ENCODE data around the gene DLG1.

Gene DLG1

DNA sequence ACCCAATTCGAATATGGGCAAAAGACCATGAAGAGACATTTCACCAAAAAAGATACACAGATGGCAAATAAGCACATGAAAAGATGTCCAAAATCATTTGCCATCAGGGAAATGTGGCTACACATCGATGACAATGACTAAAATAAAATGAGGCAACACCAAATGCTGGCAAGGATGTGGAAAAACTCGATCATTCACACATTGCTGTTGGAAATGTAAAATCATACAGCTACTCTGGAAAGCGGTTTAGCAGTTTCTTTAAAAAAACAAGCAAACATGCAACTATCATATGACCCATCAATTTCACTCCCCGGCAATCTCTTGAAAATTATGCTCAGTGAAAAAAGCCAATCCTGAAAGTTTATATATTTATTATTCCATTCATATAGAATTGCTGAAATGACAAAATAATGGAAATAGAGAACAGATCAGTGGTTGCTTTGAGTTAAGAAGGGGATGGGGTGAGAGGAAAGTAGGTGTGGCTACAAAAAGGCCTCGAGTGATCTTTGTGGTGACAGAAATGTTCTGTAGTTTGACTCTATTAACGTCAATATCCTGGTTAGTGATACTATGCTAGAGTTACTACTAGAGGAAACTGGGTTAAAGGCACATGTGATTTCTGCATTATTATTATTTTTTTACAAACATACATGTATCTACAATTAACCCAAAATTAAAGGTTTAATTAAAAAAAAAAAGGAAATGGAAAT, 45.0 kb downstream of the DLG1 start:
- DNase-seq (ENCODE audit: low read depth in 2 of 2, low spot score in 1 of 2) = no peak

DNA sequence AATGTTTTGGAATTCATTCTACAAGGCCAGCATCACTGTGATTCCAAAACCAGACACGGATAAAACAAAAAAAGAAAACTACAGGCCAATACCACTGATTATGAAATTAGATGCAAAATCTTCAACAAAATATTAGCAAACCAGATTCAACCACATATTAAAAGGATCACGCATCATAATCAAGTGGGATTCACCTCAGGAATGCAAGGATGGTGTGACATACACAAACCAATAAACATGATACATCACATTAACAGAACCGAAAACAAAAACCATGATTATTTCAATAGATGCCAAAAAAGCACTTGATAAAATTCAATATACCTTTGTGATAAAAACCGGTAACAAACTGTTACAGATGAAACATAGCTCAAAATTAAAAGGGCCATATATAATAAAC, 48.9 kb downstream of the DLG1 start:
- DNase-seq (ENCODE audit: low read depth in 2 of 2, low spot score in 1 of 2) = no peak

DNA sequence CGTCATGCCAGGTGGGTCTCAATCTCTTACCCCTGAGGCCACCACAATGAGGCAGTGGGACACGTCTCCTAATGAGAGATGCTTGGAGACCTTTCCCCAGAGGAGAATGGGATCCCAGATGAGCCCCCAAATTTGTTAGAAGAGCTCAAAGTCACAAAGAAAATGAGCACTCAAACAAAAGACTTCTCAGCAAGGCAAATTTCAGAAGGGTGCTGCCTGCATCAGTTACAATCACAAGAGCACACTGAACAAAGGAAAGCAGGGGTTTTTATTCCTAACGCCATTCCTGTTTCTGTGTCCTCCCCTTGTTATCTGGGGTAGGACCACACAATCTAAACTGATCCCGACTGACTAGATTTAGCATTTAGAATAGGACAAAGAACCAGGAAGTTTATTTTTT, 50.1 kb downstream of the DLG1 start:
- DNase-seq (ENCODE audit: low read depth in 2 of 2, low spot score in 1 of 2) = no peak

DNA sequence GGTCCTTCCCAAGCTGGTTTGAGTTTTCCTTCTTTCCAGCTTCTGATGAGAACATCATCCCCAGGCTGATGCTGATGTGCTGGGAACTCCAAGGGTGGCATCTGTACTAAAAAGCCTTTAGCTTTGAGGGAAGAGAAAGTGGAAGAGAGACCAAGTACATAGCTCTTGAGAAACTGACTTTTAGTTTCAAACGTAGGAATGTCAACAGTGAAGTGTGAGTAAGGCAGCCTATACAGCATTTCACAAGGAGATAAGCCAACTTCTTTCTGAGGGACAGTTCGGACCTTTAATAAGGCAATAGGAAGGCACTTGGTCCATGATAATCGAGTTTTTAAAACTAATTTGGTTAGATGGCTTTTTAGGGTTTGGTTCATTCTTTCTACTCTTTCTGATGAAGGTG, 53.7 kb downstream of the DLG1 start:
- no peak for DNase-seq (ENCODE audit: low read depth in 2 of 2, low spot score in 1 of 2)

DNA sequence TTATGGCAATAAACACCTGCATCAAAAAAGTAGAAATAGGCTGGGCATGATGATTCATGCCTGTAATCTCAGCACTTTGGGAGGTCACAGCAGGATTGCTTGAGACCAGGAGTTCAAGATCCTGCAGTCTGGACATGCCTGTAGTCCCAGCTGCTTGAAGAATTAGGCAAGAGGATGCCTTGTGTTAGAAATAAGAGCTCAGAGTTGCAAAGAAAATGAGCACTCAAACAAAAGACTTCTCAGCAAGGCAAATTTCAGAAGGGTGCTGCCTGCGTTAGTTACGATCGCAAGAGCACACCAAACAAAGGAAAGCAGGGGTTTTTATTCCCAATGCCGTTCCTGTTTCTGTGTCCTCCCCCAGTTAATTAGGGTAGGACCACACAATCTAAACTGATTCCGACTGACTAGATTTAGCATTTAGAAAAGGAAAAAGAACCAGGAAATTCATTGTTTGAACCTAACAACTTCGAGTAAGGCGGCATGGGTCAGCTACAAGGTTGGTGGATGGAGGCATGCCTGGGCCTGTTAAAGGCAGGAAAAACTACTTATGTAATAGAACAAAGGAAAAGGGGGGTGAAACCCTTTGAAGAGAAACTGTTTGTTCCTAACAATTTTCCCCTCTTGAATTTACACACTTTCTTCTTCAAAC, 55.5 kb downstream of the DLG1 start:
- no peak for DNase-seq (ENCODE audit: low read depth in 2 of 2, low spot score in 1 of 2)

DNA sequence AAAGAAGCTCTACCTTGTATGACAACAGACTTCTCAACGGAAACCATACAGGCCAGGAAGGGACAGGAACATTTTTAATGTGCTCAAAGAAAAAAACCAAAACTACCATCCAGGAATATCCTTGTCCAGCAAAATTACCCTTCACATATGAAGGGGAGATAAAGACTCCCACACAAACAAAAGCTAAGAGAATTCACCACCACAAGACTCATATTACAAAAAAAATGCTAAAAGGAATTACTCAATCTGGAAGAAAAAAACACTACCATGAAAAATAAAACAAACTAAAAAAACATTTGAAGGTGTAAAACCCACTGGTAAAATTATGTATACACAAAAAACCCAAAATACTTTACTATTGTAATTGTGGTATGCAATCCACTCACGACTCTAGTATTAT, 57.2 kb downstream of the DLG1 start:
- no peak for DNase-seq (ENCODE audit: low read depth in 2 of 2, low spot score in 1 of 2)

DNA sequence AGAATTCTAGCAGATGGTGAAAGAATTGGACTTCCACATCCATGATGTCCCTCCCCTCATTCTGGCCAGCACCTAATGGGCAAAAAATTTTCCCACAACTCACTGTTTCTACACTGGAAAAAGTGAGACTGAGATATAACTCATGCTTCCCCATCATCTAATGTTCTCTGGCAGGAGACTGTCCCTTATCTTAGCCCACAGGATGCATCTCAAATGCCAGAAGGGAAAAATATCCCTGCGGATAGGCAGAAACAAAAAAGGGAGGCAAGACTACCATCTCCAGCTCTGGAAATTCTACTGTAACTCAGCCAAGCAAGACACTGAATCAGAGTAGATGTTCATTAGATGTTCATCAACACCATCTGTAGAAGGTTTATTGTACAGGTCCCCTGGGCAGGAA, 58.6 kb downstream of the DLG1 start:
- DNase-seq (ENCODE audit: low read depth in 2 of 2, low spot score in 1 of 2) = no peak

DNA sequence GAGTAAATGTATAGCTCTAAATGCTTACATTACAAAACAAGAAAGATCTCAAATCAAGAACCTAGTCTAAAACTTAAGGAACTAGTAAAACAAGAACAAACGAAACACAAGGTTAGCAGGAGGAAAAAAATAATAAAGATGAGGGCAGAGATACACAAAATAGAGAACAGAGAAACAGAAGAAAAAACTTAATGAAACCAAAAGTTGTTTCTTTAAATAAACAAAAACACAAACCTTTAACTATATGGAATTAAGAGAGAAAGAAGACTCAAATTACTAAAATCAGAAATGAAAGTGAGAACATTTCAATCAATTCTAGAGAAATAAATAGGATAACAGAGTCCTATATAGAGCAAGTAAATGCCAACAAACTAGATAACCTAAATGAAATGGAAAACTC, 59.6 kb downstream of the DLG1 start:
- no peak for DNase-seq (ENCODE audit: low read depth in 2 of 2, low spot score in 1 of 2)

DNA sequence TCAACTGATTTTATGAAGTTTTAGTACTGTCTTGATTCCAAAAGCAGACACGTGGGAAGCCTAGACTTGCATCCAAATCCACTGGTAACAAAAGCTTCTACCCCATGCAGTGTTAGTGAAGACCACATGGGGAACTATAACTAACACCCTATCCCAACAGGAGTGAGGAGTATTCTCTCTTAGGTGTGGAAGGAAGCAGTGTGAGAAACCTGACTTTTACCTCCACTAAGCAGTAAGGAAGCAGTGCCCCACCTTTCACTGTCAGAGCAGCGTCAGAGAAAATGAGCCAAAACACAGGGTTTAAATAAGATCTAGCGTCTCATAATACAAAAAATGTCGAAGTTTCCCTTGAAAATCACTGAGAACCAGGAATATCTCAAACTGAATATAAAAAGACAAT, 60.5 kb downstream of the DLG1 start:
- DNase-seq (ENCODE audit: low read depth in 2 of 2, low spot score in 1 of 2) = no peak

DNA sequence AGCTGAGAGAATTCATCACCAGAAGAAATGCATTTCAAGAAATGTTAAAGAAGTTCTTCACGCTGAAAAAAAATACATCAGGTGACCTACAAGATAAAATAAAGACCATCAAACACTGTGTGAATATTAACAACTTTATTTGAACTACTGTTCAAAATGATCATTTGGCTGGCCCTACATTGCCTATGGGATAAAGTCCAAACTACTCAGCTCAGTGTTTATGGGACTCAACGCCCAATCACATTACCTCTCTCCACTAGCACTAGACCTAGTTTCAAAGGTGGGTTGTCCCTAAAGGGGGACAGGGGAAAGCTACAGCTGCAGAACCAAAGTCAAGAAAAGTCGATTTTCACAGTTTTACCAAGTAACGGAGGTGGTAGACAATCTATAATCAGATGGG, 62.0 kb downstream of the DLG1 start:
- DNase-seq (ENCODE audit: low read depth in 2 of 2, low spot score in 1 of 2) = no peak

DNA sequence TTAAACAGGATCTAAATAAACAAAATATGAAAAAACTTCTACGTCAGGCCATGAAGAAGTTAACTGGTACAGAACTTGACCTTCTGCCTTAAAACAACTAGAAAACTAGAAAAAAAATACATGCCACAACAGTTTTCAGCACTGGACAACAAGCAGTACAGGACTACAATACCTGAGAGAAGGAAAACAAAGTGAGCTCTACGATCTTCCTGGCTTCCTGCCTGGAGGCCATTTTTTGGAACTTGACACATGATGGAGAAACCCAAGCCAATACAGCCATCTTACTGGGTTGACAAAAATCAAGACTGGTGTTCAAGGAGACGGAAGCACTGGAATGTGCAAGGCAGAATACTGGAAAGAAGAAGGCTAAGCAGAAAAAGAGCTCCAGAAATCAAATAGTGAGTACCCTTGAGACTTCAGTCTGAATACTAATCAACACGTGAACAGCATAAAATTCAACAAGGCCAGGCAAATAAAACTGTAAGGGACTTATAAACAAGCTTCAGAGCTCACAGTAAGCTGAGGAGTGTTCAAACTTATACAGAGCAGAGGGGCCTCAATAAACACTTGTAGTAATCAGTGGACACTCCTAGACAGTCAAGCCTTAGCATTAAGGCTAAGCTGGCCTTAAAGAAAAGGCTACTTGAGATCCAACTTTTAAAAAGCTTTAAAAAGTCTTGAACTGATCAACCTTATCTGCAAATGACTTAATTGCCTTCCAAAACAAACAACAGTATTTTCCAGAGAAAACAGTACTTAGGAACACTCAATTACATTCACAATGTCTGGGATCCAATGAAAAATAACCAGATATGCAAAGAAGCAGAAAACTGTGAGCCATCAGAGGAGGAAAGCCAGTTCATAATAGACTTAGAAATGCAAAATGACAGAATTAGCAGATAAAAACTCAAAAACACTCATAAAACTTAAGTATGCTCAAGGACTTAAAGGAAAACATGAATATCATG, 63.2 kb downstream of the DLG1 start:
- DNase-seq (ENCODE audit: low read depth in 2 of 2, low spot score in 1 of 2) = no peak

DNA sequence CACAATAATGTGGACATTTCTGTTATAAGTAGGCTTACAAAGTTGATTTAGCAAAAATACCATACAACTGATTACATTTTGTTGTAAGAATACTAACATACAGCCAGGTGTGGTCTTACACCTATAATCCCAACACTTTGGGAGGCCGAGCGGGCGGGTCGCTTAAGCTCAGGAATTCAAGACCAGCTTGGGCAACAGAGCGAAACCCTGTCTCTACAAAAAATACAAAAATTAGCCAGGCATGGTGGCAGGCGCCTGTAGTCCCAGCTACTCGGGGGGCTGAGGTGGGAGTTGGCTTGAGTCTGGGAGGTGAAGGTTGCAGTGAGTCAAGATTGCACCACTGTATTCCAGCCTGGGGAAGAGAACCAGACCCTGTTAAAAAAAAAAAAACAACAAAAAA, 67.1 kb downstream of the DLG1 start:
- DNase-seq (ENCODE audit: low read depth in 2 of 2, low spot score in 1 of 2) = no peak

DNA sequence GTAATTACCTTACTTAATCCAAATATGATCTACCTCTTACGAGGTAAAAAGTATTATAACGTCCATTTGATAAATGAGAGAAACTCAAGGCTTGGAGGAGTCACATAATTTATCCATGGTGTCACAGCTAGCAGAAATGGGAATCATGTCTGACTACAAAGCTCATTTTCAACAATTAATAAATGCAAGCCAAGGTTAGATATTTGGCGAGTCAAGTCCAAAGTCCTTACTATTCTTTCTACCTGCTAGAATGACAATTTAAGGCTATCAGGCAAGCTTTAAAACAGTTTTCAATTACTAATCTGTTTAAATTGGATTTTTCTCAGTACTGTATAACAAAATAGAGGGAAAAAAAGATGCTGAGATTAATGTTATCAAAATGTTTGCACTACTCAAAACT, 68.6 kb downstream of the DLG1 start:
- no peak for DNase-seq (ENCODE audit: low read depth in 2 of 2, low spot score in 1 of 2)

DNA sequence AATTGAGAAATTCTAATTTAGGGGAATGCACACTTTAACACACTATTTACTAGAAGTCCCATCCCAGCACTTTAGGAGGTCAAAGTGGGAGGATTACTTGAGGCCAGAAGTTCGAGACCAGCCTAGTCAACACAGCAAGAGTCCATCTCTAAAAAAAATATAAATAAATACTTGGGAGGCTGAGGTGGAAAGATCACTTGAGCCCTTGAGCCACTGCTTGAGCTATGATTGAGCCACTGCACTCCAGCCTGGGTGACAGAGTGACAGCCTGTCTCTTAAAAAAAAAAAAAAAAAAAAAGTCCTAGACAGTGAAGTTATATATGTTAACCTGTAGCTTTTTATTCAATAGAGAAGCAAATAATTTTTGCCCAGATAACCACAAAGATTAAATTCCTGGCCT, 69.2 kb downstream of the DLG1 start:
- no peak for DNase-seq (ENCODE audit: low read depth in 2 of 2, low spot score in 1 of 2)

DNA sequence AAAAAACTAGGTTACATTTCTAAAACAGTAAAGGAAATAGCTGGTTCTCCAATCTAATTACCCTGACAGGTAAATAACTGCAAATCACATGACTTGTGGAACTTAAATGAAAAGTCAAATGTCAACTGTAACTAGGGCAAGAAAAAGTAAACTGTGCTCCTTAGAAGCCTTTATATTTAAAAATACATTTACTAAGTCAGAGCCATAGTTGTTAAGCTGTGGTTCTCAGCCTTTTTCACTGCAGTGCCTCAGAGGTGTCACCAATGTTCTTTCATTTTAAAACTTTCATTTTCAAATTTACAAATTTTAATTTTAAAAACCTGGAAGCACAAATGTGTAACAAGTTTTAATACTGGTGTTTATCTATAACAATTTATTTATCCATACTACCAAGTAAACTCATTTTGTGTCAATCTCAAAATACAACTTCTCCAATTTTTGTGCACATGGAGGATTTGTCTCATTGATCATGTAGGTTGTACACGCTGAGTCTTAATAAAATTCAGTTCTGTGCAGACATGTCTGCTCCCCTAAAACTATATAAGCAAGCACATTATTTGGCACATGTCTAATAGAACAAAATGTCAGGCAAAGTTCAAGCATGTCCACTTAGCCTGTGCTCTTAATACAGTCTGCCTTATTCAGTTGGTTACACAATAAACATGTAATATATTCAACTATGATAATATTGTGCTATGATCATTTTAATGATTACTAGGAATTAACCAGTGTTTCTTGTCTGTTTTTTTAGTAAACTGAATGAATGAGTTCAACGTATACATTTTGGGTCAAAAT, 70.4 kb downstream of the DLG1 start:
- DNase-seq (ENCODE audit: low read depth in 2 of 2, low spot score in 1 of 2) = no peak

DNA sequence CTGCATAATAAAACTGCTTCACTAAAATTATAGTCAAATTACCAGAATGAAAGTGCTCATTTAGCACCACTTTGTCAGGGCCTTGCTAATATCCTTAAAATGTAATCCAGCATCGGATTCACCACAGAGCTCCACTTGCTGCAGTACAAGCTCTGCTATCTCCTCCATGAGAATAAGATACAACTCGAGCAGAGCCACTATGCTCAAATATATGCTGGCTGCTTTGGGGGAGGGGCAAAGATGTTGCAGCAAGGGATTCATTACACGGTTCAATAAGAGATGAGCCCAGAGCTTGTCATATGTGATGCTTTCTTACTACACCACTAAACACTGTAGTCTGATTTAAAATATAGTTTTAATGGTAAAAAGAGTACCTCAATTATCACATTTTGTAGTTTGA, 72.2 kb downstream of the DLG1 start:
- no peak for DNase-seq (ENCODE audit: low read depth in 2 of 2, low spot score in 1 of 2)

DNA sequence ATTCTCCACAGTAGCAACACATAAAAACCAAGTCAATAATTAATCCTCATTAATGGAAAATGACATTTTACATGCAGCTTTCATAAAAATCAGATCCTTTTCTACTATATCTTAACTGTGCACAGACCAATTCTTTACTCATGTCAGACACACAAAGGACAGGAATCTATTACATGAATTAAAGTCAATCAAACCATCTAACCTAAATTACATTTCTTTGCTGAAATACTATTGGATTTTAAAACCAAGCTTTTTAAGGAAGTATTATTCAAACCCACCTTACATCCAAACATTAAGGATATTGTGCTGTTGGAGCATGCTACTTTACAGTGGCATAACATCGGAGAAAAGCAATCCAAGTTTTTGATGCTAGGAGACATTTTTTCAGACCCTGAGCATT, 72.8 kb downstream of the DLG1 start:
- DNase-seq (ENCODE audit: low read depth in 2 of 2, low spot score in 1 of 2) = no peak

DNA sequence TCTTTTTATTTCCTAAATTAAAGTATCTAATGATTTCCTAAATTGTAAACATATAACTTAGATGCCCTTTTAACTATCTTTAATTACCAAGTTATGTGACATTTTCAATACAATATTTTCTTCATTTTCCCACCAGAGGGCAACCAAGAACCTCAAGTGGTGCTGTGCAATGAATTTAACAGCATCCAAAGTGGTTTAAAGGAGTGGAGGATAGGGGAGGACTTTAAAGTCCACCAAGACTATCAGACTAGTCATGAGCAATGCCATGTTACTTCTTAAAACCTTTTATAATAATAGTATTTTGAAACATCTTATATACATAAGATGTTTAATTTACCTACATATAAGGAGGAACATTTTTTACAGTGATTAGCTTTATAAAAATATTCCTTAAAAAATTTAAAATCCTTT, 74.4 kb downstream of the DLG1 start:
- DNase-seq (ENCODE audit: low read depth in 2 of 2, low spot score in 1 of 2) = no peak

DNA sequence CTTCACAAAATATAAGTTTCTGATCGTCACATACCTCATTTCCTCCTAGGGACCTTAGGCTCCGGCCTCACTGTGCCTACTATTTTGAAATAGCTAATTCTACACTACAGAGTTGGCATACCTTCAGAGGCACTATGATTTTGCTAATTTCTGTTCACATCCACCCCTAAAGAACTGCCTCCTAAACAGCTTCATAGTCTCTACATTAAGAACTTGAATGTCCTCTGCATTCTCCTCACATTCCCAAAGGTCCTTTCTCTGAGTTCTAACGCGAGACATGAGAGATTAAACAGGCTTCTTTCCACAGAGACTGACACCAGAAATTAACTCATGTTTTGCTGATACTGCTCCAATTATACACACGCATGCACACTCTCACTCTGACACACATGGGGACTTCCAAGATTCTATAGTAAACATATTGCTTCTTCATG, 75.5 kb downstream of the DLG1 start:
- DNase-seq (ENCODE audit: low read depth in 2 of 2, low spot score in 1 of 2) = no peak

DNA sequence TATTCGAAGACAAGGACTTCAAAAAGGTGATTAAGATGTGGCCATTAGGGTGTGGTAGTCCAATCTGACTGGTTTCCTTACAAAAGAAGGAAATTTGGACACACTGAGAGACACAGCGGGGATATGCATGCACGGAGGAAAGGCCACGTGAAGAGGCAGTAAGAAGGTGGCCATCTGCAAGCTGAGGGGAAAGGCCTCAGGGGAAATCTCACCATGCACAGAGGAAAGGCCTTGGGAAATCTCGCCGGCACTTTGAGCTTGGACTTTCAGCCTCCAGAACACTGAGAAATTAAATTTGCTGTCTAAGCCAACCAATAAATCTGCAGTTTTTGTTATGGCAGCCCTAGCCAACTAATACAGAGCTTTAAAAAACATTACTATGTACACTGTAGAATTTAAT, 78.8 kb downstream of the DLG1 start:
- no peak for DNase-seq (ENCODE audit: low read depth in 2 of 2, low spot score in 1 of 2)

DNA sequence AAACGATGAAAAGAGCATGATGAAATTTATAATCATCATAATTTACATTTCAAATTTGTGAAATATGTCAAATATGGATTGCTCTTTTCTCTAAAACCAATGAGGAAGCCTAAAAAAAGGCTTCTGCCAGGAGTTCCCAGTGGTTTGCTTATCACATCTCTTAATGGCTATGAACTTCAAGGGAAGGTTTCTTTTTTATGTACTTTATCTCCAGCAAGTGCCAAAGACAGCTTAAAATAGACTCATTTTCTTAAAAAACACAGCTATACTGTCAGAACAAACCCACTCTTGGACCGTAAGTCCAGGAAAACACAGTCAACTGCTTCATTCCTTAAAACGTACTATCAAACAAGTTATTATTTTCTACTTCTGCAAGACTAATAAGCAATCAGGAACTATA, 80.2 kb downstream of the DLG1 start:
- no peak for DNase-seq (ENCODE audit: low read depth in 2 of 2, low spot score in 1 of 2)
